ENCODE data around the gene CTTN. TPM values are rescaled to one million over a fixed set of nuclear protein-coding genes. Genes with fewer than 3 reads are reported as not detected.

CTTN gene
- 100 to 1,000 TPM; 229 to 418 (median 295) TPM for total RNA-seq

GRCh38 chr11:70397983-70398833, at the start of gene CTTN:
TSS of gene CTTN (plus strand) at chr11:70398529. CDS start at chr11:70407298, 8,769 bp downstream.
- peaks cover 20 to 26% of the 10 kb centered on the region in 2 donors for H3K4me1 ChIP-seq
- H3K27ac ChIP-seq, result peak within 1 kb of the TSS; percentile 36 to 87 (median 68)
- peak; percentile 77 to 80 for DNase-seq
- no peaks in the 10 kb centered on the region for H3K9me3 ChIP-seq
- no peak for TF ChIP-seq CTCF (IDR thresholded peaks at IDR 0.05)
- TF ChIP-seq POLR2A (IDR thresholded peaks at IDR 0.05), result peak in 1 of 2 donors; percentile 73
- 0% methylated on average over 6 to 16 of the region's 93 CpGs for WGBS, 2 donors
- H3K4me3 ChIP-seq (replicated peaks in 1 of 3), result peak within 1 kb of the TSS; percentile 93 to 97 (median 95)
- no peaks in the 10 kb centered on the region for H3K27me3 ChIP-seq
- intact Hi-C loops (cut with DNase I), result loop anchor here (5.0 kb wide), 1 partner anchor 121 kb away; no protein-coding TSS in a partner anchor
- no peaks in the 10 kb centered on the region for H3K36me3 ChIP-seq

GRCh38 chr11:70348608-70349007, 49.7 kb upstream of the CTTN start:
- peaks cover 11 to 21% of the 10 kb centered on the region in 2 donors for H3K36me3 ChIP-seq
- DNase-seq, result no peak
- WGBS, 2 donors, result 83 to 100% methylated on average over 1 of the region's 1 CpG
- H3K4me1 ChIP-seq, result peaks cover 6 to 8% of the 10 kb centered on the region in 2 donors
- H3K9me3 ChIP-seq, result no peaks in the 10 kb centered on the region
- intact Hi-C loops (cut with DNase I), result no loop called here
- no peak overlapping the region for H3K27ac ChIP-seq
- TF ChIP-seq POLR2A (IDR thresholded peaks at IDR 0.05), result no peak
- no peaks in the 10 kb centered on the region for H3K27me3 ChIP-seq
- no peak overlapping the region for H3K4me3 ChIP-seq (replicated peaks in 1 of 3)

- H3K27me3 ChIP-seq, result no peaks in the 10 kb centered on the region
- DNase-seq, result no peak
- intact Hi-C loops (cut with DNase I), result no loop called here
- H3K27ac ChIP-seq, result no peak overlapping the region
- 79 to 93% methylated on average over 3 of the region's 3 CpGs for WGBS, 2 donors
- H3K36me3 ChIP-seq, result peaks cover 24 to 40% of the 10 kb centered on the region in 2 donors
- no peak for TF ChIP-seq POLR2A (IDR thresholded peaks at IDR 0.05)
- TF ChIP-seq CTCF (IDR thresholded peaks at IDR 0.05), result no peak
- H3K9me3 ChIP-seq, result no peaks in the 10 kb centered on the region
- H3K4me1 ChIP-seq, result no peaks in the 10 kb centered on the region
- H3K4me3 ChIP-seq (replicated peaks in 1 of 3), result no peak overlapping the region
These were observed 46.7 kb upstream of the CTTN start for GRCh38 chr11:70351646-70352045.

GRCh38 chr11:70352100-70352499, 46.2 kb upstream of the CTTN start:
- intact Hi-C loops (cut with DNase I), result no loop called here
- Histone ChIP-seq H3K27me3 (no peaks in the 10 kb centered on the region), H3K27ac (no peak overlapping the region), H3K36me3 (peaks cover 29 to 40% of the 10 kb centered on the region in 2 donors), H3K4me3 (replicated peaks in 1 of 3) (no peak overlapping the region), H3K4me1 (no peaks in the 10 kb centered on the region), H3K9me3 (no peaks in the 10 kb centered on the region)
- TF ChIP-seq CTCF (IDR thresholded peaks at IDR 0.05) (no peak), POLR2A (IDR thresholded peaks at IDR 0.05) (no peak)
- 82 to 100% methylated on average over 1 of the region's 1 CpG for WGBS, 2 donors
- DNase-seq, result no peak

- no peak for DNase-seq
- WGBS, 2 donors, result 93 to 98% methylated on average over 18 to 19 of the region's 19 CpGs
- Histone ChIP-seq H3K9me3 (no peaks in the 10 kb centered on the region), H3K4me3 (replicated peaks in 1 of 3) (no peak overlapping the region), H3K27me3 (no peaks in the 10 kb centered on the region), H3K4me1 (no peaks in the 10 kb centered on the region), H3K27ac (no peak overlapping the region), H3K36me3 (peaks cover 31 to 40% of the 10 kb centered on the region in 2 donors)
- intact Hi-C loops (cut with DNase I), result no loop called here
- TF ChIP-seq CTCF (IDR thresholded peaks at IDR 0.05) (no peak), POLR2A (IDR thresholded peaks at IDR 0.05) (no peak)
These were observed 45.7 kb upstream of the CTTN start for GRCh38 chr11:70352601-70353000.
